ENCODE measurements around the gene GABRB2.

GABRB2 gene

GRCh38 chr5:161410640-161411039, 135.9 kb downstream of the GABRB2 start:
- CTCF ChIA-PET, result no interaction called here
- TF ChIP-seq BHLHE40 (IDR thresholded peaks at IDR 0.05; ENCODE audit: borderline replicate concordance) (no peak), ARNT (IDR thresholded peaks at IDR 0.05) (no peak), FOXA1 (IDR thresholded peaks at IDR 0.05) (no peak)
- TF ChIP-seq, protein P1, sequence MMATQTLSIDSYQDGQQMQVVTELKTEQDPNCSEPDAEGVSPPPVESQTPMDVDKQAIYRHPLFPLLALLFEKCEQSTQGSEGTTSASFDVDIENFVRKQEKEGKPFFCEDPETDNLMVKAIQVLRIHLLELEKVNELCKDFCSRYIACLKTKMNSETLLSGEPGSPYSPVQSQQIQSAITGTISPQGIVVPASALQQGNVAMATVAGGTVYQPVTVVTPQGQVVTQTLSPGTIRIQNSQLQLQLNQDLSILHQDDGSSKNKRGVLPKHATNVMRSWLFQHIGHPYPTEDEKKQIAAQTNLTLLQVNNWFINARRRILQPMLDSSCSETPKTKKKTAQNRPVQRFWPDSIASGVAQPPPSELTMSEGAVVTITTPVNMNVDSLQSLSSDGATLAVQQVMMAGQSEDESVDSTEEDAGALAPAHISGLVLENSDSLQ (IDR thresholded peaks at IDR 0.05), result no peak
- DNase-seq (ENCODE audit: extremely low spot score), result no peak
- POLR2A ChIA-PET, result no interaction called here

- ChIA-PET POLR2A (no interaction called here), CTCF (interaction anchor here (0.6 kb wide), 1 partner anchor 753 kb away, joined by 3 read pairs; no protein-coding TSS in a partner anchor)
- TF ChIP-seq ELF4 (IDR thresholded peaks at IDR 0.05) (no peak), HDGF (IDR thresholded peaks at IDR 0.05; ENCODE audit: borderline replicate concordance) (no peak), LEF1 (IDR thresholded peaks at IDR 0.05; ENCODE audit: borderline replicate concordance) (no peak), CTBP1 (IDR thresholded peaks at IDR 0.05; ENCODE audit: borderline replicate concordance) (no peak), NFRKB (IDR thresholded peaks at IDR 0.05) (no peak), L3MBTL2 (conservative IDR thresholded peaks at IDR 0.05) (no peak), TARDBP (IDR thresholded peaks at IDR 0.05) (no peak), ARNT (IDR thresholded peaks at IDR 0.05) (no peak), FOXM1 (IDR thresholded peaks at IDR 0.05; ENCODE audit: borderline replicate concordance) (no peak), FOXA1 (IDR thresholded peaks at IDR 0.05) (no peak), BHLHE40 (IDR thresholded peaks at IDR 0.05; ENCODE audit: borderline replicate concordance) (no peak), ZNF384 (IDR thresholded peaks at IDR 0.05) (no peak), FOXK2 (IDR thresholded peaks at IDR 0.05) (no peak), SUZ12 (IDR thresholded peaks at IDR 0.05) (no peak), SP1 (IDR thresholded peaks at IDR 0.05) (no peak)
- TF ChIP-seq, protein P1 (IDR thresholded peaks at IDR 0.05), result no peak
- DNase-seq (ENCODE audit: extremely low spot score), result no peak
Measured at GRCh38 chr5:161409471-161409870, 137.1 kb downstream of the GABRB2 start.

GRCh38 chr5:161406880-161407279, 139.6 kb downstream of the GABRB2 start:
- no peak for DNase-seq (ENCODE audit: extremely low spot score)
- POLR2A ChIA-PET, result no interaction called here
- no peak for TF ChIP-seq FOXA1 (IDR thresholded peaks at IDR 0.05)
- TF ChIP-seq BHLHE40 (IDR thresholded peaks at IDR 0.05; ENCODE audit: borderline replicate concordance), result no peak
- CTCF ChIA-PET, result no interaction called here

GRCh38 chr5:161403996-161404395, 142.5 kb downstream of the GABRB2 start:
- ChIA-PET POLR2A (no interaction called here), CTCF (no interaction called here)
- TF ChIP-seq FOXA1 (IDR thresholded peaks at IDR 0.05), result no peak
- TF ChIP-seq FOXM1 (IDR thresholded peaks at IDR 0.05; ENCODE audit: borderline replicate concordance), result no peak
- TF ChIP-seq SP1 (IDR thresholded peaks at IDR 0.05), result no peak
- TF ChIP-seq NFRKB (IDR thresholded peaks at IDR 0.05), result no peak
- no peak for TF ChIP-seq ARNT (IDR thresholded peaks at IDR 0.05)
- DNase-seq (ENCODE audit: extremely low spot score), result no peak

GRCh38 chr5:161403121-161403520, 143.4 kb downstream of the GABRB2 start:
- CTCF ChIA-PET, result no interaction called here
- POLR2A ChIA-PET, result no interaction called here
- DNase-seq (ENCODE audit: extremely low spot score), result no peak
- TF ChIP-seq L3MBTL2 (conservative IDR thresholded peaks at IDR 0.05), result no peak
- TF ChIP-seq SP1 (IDR thresholded peaks at IDR 0.05), result no peak
- TF ChIP-seq NFRKB (IDR thresholded peaks at IDR 0.05), result no peak
- no peak for TF ChIP-seq ELF4 (IDR thresholded peaks at IDR 0.05)
- no peak for TF ChIP-seq SUZ12 (IDR thresholded peaks at IDR 0.05)
- no peak for TF ChIP-seq FOXA1 (IDR thresholded peaks at IDR 0.05)
- TF ChIP-seq, protein P1 (IDR thresholded peaks at IDR 0.05), result no peak
- no peak for TF ChIP-seq FOXK2 (IDR thresholded peaks at IDR 0.05)
- TF ChIP-seq FOXM1 (IDR thresholded peaks at IDR 0.05; ENCODE audit: borderline replicate concordance), result no peak
- TF ChIP-seq BHLHE40 (IDR thresholded peaks at IDR 0.05; ENCODE audit: borderline replicate concordance), result no peak
- TF ChIP-seq TARDBP (IDR thresholded peaks at IDR 0.05), result no peak
- TF ChIP-seq ZNF384 (IDR thresholded peaks at IDR 0.05), result no peak
- no peak for TF ChIP-seq CTBP1 (IDR thresholded peaks at IDR 0.05; ENCODE audit: borderline replicate concordance)
- no peak for TF ChIP-seq HDGF (IDR thresholded peaks at IDR 0.05; ENCODE audit: borderline replicate concordance)
- TF ChIP-seq LEF1 (IDR thresholded peaks at IDR 0.05; ENCODE audit: borderline replicate concordance), result no peak
- TF ChIP-seq ARNT (IDR thresholded peaks at IDR 0.05), result no peak

DNA sequence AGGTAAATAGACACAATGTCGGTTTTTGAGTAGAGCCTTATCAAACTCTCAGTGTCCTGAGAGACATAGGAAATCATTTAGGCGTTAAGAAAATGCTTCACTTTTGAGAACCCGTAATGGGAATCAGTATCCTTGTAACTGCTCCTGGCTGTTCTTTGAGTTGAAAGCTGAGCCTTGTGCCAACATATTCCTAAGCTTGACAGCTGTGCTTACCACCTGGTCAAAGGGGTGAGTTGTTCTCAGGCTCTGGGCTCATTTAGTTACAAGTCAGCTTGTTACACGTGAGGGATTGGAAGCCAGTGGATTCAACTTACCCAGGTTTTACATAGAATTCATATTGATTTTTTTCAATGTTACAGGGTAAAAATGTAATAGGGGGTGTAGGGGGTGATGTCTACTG, 145.9 kb downstream of the GABRB2 start:
- ChIA-PET POLR2A (no interaction called here), CTCF (interaction anchor here (0.5 kb wide), 1 partner anchor 1947 kb away, joined by 3 read pairs; no protein-coding TSS in a partner anchor)
- DNase-seq (ENCODE audit: extremely low spot score), result no peak
- TF ChIP-seq, protein P1 (IDR thresholded peaks at IDR 0.05), result no peak

DNA sequence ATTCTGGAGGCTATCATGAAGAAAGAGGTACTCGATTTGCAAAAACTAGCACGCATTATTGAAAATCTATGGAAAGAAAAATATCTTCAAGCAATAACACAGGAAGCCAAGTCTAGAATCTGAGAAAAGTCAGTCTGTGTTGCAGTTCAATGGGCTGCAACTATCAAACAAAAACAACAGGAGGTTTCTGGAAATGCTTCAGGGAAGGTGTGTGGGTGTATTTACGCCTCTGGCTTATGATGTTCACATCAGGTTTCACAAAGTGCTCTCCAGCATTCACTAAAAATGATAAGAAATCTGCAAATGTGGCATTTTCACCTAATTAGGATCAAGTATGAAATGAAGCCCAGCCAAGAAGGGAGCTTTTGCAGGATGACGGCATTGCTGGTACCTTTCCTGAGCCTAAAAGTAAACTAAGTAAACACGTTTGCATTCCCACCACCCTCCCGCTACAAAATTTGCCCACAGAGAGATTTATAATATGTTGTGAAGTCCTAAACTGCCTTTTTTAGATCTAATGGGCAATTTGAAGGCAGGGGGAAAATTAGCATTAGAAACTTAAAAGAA, 146.4 kb downstream of the GABRB2 start:
- CTCF ChIA-PET, result no interaction called here
- POLR2A ChIA-PET, result no interaction called here
- no peak for DNase-seq (ENCODE audit: extremely low spot score)
- no peak for TF ChIP-seq FOXM1 (IDR thresholded peaks at IDR 0.05; ENCODE audit: borderline replicate concordance)
- no peak for TF ChIP-seq SUZ12 (IDR thresholded peaks at IDR 0.05)
- no peak for TF ChIP-seq ELF4 (IDR thresholded peaks at IDR 0.05)
- no peak for TF ChIP-seq ARNT (IDR thresholded peaks at IDR 0.05)
- TF ChIP-seq, protein P1 (IDR thresholded peaks at IDR 0.05), result no peak
- no peak for TF ChIP-seq BHLHE40 (IDR thresholded peaks at IDR 0.05; ENCODE audit: borderline replicate concordance)
- no peak for TF ChIP-seq FOXK2 (IDR thresholded peaks at IDR 0.05)
- TF ChIP-seq L3MBTL2 (conservative IDR thresholded peaks at IDR 0.05), result no peak
- no peak for TF ChIP-seq ZNF384 (IDR thresholded peaks at IDR 0.05)
- TF ChIP-seq TARDBP (IDR thresholded peaks at IDR 0.05), result no peak
